GM18502 (cell line): ENCODE data around the gene CDC26.

Source experiments
- ATAC-seq: cut with Tn5 transposase; IDR thresholded peaks from one replicate; pipeline ENCODE4 v1.9.1; 2021; ENCODE audit warnings: mild to moderate bottlenecking; ENCODE audit not compliant: unreplicated experiment, poor library complexity

Gene CDC26

GRCh38 chr9:113275157-113276131, at the start of gene CDC26, which contains the start of gene PRPF4:
CDC26 (minus strand) TSS chr9:113275572; CDS start chr9:113272507, 3,065 bp downstream.
PRPF4 (plus strand) TSS chr9:113275658; CDS start chr9:113275744, 86 bp downstream.
- peak; percentile 97 for ATAC-seq

GRCh38 chr9:113322671-113323070, 47.3 kb upstream of the CDC26 start:
- ATAC-seq: no peak

- ATAC-seq: no peak
Measured at GRCh38 chr9:113320051-113320450, 44.7 kb upstream of the CDC26 start.

- no peak for ATAC-seq
Measured at GRCh38 chr9:113319054-113319453, 43.7 kb upstream of the CDC26 start.

DNA sequence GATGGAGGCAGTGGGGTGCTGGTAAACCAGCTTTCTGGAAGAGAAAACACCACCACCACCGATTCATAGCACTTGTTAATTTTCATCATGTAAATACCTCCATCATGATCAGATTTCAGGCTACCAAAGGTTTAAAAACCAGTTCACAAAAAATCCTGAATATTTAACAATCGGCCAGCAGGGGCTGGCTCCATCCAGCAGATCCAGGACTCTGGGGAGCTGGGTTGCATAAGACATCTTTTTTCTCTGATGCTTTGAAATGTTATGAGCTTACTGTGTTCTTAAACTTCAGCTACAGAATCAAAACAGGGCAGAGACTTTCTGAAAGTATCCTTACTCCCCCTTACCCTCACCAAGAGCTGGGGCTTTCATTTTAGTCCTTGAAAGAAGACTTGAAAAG, 42.4 kb upstream of the CDC26 start:
- ATAC-seq: no peak

GRCh38 chr9:113316030-113316429, 40.7 kb upstream of the CDC26 start:
- no peak for ATAC-seq

DNA sequence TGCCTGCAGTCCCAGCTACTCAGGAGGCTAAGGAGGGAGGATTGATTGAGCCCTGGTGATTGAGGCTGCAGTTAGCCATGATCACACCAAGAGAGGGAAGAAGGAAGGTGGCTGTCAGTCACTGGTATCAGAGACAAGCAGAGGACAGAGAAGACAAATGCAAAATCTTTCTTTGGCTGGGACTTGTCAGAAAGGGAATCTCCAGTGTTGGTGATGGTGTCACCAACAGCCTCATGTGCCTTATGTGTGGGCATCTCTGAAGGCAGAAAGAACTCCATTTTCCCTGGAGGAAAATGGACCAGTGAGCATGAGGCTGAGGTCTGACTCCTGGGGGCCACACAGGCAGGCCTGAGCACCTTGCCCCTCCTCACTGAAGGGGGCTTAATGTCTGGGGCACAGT, 39.9 kb upstream of the CDC26 start:
- no peak for ATAC-seq

- ATAC-seq: no peak
Measured at GRCh38 chr9:113313261-113313660, 37.9 kb upstream of the CDC26 start.

DNA sequence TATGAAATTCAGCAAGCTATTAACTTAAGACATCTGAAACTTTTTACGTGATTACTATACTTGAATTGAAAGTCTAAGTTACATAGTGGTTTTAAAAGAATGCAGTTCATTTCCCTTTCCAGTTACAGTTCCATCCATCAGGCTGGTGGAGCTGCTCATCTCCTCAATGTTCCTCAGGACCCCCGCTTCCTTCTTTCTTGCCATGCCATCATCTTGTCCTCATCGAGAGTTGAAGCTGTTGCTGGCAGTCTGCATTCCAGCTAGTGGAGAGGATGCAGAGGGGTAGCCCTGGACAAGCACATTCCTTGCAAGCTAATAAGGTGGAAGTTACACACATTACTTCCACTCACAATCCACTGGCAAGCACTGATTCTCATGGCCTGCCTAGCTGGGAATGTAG, 36.6 kb upstream of the CDC26 start:
- no peak for ATAC-seq

DNA sequence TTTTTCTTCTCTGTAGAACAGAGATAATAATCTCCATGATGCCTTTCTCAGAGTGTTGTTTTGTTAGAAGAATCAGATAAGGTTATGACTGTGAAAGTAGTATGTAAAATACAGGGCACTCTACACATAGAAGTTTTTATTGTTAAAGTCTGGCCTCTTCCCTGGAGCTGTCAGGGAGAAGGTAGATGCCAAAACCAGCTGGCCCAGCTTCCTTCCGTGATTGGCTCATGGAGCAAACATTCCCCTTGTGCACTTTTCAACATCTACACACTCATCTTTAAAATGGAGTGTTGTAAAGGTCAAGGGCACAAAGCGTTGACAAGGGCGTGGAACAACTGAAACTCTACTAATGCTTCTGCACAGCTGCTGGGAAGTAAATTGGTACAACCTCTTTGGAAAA, 35.2 kb upstream of the CDC26 start:
- no peak for ATAC-seq

DNA sequence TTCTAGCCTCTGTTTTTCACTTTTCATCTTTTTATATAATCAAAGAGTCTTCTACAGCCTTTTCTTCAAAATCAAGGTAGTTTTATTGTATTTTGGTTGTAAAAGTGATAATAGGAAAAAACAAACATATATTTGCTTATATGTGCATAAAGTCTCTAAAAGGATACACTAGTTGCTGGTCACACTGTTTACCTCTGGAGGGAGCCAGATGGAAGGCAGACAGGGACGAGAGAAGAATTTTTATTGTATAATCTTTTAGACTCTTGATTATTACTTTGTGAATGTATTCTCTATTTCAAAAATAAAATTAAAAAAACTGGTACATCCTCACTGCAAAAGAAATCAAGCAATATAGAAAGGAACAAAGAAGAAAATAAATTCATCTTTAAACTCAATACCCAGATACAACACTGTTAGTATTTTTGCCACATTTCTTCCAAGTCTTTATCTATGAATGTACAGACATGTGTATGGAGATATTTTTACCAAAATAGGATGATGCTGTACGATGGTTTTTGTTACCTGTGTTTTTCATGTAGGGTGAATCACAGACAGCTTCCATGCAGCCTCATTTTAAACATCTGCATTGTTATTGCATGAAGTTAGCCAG, 33.9 kb upstream of the CDC26 start:
- no peak for ATAC-seq

DNA sequence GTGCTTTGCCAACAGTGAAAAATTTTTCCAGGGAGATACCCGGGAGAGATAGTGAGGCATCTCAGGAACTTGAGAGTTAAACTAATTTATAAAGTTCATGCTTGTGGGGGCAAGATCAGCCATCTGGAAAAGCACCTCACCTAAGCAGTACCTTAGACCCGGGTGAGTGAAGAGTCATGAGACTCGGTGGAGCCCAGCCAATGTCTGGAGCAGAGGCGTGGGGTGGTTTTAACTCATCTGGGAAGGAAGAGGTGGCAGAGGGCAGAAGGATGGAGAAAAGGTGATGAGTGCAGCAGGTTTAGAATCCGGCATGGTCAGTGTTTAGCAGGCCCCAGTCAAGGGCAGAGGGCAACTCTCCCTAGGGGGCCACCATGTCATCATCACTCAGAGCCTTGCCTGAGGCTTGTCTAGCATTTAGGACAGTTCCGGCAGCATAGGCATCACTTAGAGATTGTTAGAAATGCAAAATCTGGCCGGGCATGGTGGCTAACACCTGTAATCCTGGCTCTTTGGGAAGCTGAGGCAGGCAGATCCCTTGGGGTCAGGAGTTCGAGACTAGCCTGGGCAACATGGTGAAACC, 32.1 kb upstream of the CDC26 start:
- ATAC-seq: no peak

GRCh38 chr9:113306566-113306965, 31.2 kb upstream of the CDC26 start:
- ATAC-seq: no peak

DNA sequence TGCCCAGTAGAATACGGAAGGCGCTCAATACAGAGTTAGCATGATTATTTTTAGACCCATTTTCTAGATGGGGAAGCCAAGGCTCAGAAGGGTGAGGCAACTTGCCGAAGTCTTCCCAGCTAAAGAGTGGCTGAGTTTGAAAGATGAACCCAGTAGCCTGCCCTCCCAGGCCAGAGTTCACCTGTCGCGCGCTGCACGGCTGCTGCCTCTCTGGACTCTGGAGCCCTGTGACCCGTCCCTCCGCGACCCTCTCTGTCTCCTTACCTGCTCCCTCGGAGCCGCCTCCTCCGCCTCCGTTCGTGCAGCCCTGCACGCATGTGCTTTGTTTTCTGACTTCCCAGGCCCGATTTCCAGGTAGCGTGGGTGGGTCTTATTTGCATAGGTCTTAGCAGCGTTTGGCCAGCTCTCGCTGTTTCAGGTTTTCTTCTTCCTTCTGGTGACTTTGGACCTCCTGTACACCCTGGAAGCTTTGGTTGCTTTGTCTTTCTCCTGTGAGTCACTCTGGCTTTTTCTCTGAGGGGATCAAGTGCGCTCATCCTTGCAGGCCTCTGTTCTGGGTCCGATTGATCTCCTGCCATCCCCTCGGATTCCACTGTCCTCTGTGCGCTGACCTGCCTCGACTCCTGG, 27.5 kb upstream of the CDC26 start, which contains the start of gene RNF183:
Gene RNF183 (minus strand): TSS at position 585 of the 627 bp plus-strand sequence. CDS start 5,192 bp downstream, outside the sequence.
- no peak for ATAC-seq

GRCh38 chr9:113301548-113301947, 26.2 kb upstream of the CDC26 start:
- no peak for ATAC-seq

DNA sequence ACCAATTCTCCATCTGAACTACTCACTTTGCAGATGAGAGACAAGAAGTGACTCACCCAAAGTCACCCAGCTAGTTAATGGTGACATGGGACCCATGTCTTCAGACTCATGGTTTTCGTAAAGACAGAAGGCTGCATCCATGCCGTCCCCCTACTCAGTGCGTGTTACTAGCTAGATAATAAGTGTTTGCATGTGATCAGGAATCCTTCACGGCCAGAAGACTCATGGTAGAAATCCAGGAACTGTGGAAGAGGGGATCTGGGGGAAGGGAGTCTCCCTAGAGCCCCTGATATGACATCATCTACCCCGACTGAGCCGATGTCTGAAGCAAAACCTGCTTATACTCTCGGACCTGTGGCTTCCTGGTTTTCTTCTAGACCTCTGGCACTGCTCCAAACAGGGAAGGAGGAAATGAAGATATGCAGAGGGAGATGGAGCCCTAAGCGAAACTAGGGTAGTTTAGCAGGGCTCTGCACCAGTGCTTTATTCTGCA, 24.5 kb upstream of the CDC26 start:
- no peak for ATAC-seq

DNA sequence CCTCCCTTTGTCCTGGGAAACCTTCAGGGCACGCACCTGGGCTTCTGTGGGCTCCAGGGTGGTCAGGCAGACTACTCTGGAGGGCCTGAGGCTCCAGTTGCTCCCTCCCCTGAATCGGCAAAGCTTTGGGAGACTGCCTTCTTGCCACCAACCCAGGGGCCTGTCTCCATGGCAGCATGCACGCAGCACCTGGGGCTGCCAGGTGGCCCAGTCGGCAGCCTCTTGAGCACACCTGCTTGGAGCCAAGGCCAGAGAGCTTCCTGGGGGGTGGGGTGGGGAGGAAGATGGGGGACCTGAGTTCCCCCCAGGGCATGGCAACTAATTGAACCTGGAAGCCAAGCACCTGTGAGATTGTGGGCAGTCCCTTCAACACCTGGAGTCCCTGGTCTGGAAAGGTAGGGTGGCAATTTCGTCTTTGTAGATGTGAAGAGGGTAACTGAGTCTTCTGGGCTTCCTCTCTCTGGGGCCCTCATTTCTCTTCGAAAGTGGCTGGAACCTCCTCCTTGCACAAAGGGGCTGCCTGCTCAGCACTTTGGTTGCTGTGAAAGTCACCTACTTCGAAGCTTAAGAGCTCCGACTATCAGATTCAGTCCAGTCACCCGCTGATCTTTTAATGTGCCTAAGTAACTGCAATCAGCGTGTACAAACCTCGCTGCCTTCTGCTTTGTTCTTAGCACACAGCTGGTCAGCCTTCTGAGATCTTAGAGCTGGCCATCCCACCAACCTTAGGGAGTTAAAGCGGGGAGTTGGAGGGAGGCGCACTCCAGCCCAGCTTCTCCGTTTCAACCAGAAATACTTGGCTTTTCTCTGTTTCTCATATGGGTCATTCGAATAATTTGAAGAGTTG, 23.8 kb upstream of the CDC26 start:
- ATAC-seq: no peak

DNA sequence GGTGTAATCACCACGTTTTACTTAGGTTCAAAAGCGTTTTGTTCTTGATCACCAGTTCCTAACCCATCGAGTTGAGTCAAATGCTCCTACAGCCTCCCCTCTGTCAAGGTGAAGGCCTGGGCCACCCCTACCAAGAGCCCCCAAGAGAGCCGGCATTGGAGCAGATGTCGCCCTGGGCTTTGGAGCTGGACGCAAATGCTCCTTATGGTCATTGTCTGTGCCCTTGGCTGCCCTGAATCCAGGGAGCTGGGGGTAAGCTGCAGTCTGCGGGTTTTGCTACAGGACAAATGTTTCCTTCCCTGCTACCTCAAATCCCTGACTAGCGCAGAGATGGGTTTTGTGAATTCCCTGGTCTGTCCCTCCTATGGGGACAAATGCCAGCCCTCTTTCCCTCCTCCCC, 22.9 kb upstream of the CDC26 start:
- no peak for ATAC-seq

- no peak for ATAC-seq
Measured at GRCh38 chr9:113296796-113297558, 21.6 kb upstream of the CDC26 start.
